Adrenal gland (tissue), 5 donors: Measurements from ENCODE around the gene PHF2.

Experiments
- CTCF ChIP-seq, 6 experiments: fragments of 450-650 bp in 4 of 6; fragments of 200-600 bp in 2 of 6; sonication (generic) in 1 of 6; IDR thresholded peaks; 1 replicate in 5 of 6; 2 replicates in 1 of 6; pipeline versions ENCODE4 v1.5.1 to v1.8.0; 2016 to 2021; ENCODE audit warnings: antibody characterized with exemption in 6 of 6, mild to moderate bottlenecking in 2 of 6, moderate library complexity in 1 of 6
- POLR2A ChIP-seq, 2 donors: fragments of 450-650 bp; IDR thresholded peaks; one replicate each; pipeline ENCODE4 v1.6.1; 2017; ENCODE audit warnings: antibody characterized with exemption in 2 of 2, mild to moderate bottlenecking in 2 of 2, moderate library complexity in 1 of 2
- donor health status: DM: no; HTN: no; CAD: no.

DNA sequence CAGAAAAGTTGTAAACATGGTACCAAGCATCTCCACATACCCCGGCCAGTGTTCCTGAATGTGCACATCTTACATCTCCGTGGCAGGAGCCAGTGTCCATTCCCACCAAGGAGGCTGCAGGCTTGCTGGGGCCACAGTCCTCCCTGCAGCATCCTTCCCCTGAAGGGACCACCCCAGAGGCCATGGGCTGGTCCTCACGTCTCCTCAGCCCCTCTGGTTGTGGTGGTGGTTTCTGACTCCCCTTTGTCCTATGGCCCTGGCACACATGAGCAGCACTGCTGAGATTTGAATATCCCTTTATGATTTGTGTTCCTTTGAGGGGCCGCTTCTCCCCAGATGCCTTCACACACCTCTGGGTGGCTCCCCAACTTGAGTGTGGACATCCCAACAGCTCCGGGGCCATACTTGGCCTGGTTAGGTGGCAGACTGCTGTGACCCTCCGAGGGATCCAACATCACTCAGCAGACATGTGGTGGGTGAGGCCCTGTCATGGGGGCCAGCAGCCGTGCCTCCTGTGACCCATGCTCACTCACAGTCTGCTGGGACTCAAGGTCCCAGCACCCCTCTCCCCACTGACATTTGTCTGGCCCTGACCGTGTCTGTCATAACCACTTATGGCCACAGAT, 14.3 kb downstream of the PHF2 start:
- TF ChIP-seq CTCF (IDR thresholded peaks at IDR 0.05) (no peak), POLR2A (IDR thresholded peaks at IDR 0.05) (no peak)
